Heart right ventricle (tissue), 16 donors: Measurements from ENCODE around the gene PCDHB14. TPM values are rescaled to one million over a fixed set of nuclear protein-coding genes. Genes with fewer than 3 reads are reported as not detected.
"Not testable (repeated sequence)": the region's sequence is repeated elsewhere in the genome, so short reads cannot be mapped to it uniquely, and the experiment has no call there.

Experiments
- ATAC-seq, 8 donors: fragments of 200-7000 bp; cut with Tn5 transposase; one replicate each; pipeline ENCODE4 v1.9.1; 2020; ENCODE audit warnings: mild to moderate bottlenecking in 8 of 8, moderate library complexity in 8 of 8, moderate number of reproducible peaks in 1 of 8
- DNase-seq, 2 donors: peaks; one replicate each; pipeline ENCODE4 v3.0.0-alpha.2; 2020
- H3K27ac ChIP-seq, 10 donors: fragments of 200-600 bp; sonication (generic) in 2 of 10; one replicate each; pipeline versions ENCODE4 v1.5.0 to v1.8.0; 2020 to 2022; ENCODE audit warnings: mild to moderate bottlenecking in 3 of 10
- H3K27me3 ChIP-seq, 7 donors: fragments of 200-600 bp; one replicate each; pipeline ENCODE4 v1.8.0; 2021 to 2022; ENCODE audit warnings: mild to moderate bottlenecking in 2 of 7
- H3K36me3 ChIP-seq, 9 donors: fragments of 200-600 bp; sonication (generic) in 1 of 9; one replicate each; pipeline versions ENCODE4 v1.5.0 to v1.8.0; 2020 to 2022; ENCODE audit warnings: mild to moderate bottlenecking in 2 of 9
- H3K4me1 ChIP-seq, 9 donors: fragments of 200-600 bp; sonication (generic) in 1 of 9; one replicate each; pipeline versions ENCODE4 v1.5.0 to v1.8.0; 2020 to 2022; ENCODE audit warnings: mild to moderate bottlenecking in 4 of 9
- H3K4me3 ChIP-seq, 10 donors: fragments of 200-600 bp; sonication (generic) in 2 of 10; one replicate each; pipeline versions ENCODE4 v1.5.0 to v1.8.0; 2020 to 2022; ENCODE audit warnings: mild to moderate bottlenecking in 7 of 10, moderate library complexity in 2 of 10
- H3K9me3 ChIP-seq, 11 donors: fragments of 200-600 bp in 10 of 11; sonication (generic) in 2 of 11; one replicate each; pipeline versions ENCODE4 v1.5.0 to v1.8.0; 2013 to 2022; ENCODE audit warnings: mild to moderate bottlenecking in 2 of 11, control low read depth in 1 of 11, moderate library complexity in 1 of 11
- whole genome bisulfite sequencing, 2 donors: extraction: QIAGEN DNeasy Blood & Tissue Kit; methylation state at CpG; one replicate each; pipeline ENCODE4 v1.1.7; 2013; ENCODE audit warnings: inconsistent platforms in 1 of 2; 5-methylcytosine and 5-hydroxymethylcytosine counted together
- intact Hi-C, 10 donors: fragments of 100-400 bp; cut with DNase I; formaldehyde crosslinking; loops; one replicate each; pipeline versions ENCODE4 v1.11.1 to v1.14.2; 2022
- polyA plus RNA-seq, 2 donors: library from polyadenylated mRNA; stranded (reverse); fragments of 200-250 nt; gene quantifications; one replicate each; pipeline ENCODE4 v1.2.3, GENCODE V29; 2013
- total RNA-seq, 10 donors: library from RNA; stranded (reverse); fragmentation: NEBNext Ultra II Directional in 3 of 10; extraction: Animal tissue kit (Norgen Biotek cat#: 25700) in 3 of 10; gene quantifications; one replicate each; pipeline versions ENCODE4 v1.2.1 to v1.2.4, GENCODE V29; 2021 to 2023
- TF ChIP-seq, protein P1 (sequence below), 9 donors: fragments of 200-600 bp; sonication (generic) in 2 of 9; IDR thresholded peaks; one replicate each; pipeline versions ENCODE4 v1.5.0 to v1.8.0; 2021 to 2022; ENCODE audit warnings: antibody characterized with exemption in 9 of 9, mild to moderate bottlenecking in 5 of 9, moderate library complexity in 1 of 9
- donor health status: Arrhythmogenic right ventricular cardiomyopathy.
- donor health status: ischemic (EF 13 %, LVEDD 7.1; RV severe dilation, severe dysfunction).
- donor health status: healthy with polysubstance abuse.
- donor health status: DM: no; HTN: yes; CAD: no.
- donor health status: DM: no; HTN: no; CAD: no.
- donor health status: ischemic (EF 25% LVEDD 6.9; RV normal size, moderate dysfunction).
- donor health status: ischemic (EF 25% LVEDD 5.7; RV mildly dilated, moderate dysfunction).
- donor health status: healthy.
- donor health status: DM: yes; HTN: yes; CAD: no.
- donor health status: Ischemic cardiomyopathy.
- donor health status: ischemic (EF 35%, LVEDD 5.7; RV mildly dilated, moderate dysfunction).
- donor health status: nonischemic (EF 11% LVEDD 7.7; RV severe dilation, severe dysfunction).
- donor health status: DM: yes; HTN: yes; CAD: no.
- donor health status: PGD.
- donor health status: ischemic (EF 29% LVEDD 5.4; RV normal size, mild dysfunction).
- donor health status: nonischemic (EF 23%, LVEDD 6.1; RV moderate dilation, normal function).

Gene PCDHB14
- total and polyA plus RNA-seq, 12 donors, result 1.2 to 9.0 (median 3.8) TPM

DNA sequence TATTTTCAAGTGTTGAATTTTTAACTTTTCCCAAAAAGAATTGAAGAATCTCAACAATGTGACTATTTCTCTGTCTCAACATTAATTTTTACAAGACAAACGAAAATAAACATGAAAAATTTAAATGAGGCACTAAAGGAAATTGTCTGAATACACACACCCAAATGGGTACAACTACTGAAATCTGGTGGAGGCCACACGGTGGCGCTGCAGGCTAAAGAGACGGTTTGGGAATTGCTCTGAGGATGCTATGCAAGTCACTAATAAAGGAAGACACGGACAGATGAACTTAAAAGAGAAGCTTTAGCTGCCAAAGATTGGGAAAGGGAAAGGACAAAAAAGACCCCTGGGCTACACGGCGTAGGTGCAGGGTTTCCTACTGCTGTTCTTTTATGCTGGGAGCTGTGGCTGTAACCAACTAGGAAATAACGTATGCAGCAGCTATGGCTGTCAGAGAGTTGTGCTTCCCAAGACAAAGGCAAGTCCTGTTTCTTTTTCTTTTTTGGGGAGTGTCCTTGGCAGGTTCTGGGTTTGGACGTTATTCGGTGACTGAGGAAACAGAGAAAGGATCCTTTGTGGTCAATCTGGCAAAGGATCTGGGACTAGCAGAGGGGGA lies 30.9 kb upstream of the PCDHB14 start, which contains the start of gene PCDHB10:
PCDHB10 (plus strand) TSS at position 244 of the 616 bp plus-strand sequence; CDS start at position 444, 200 bp downstream.
- no peak for ATAC-seq
- no peaks in the 10 kb centered on the region for H3K4me1 ChIP-seq
- intact Hi-C loops, result no loop called here
- H3K36me3 ChIP-seq, result no peaks in the 10 kb centered on the region
- H3K27me3 ChIP-seq, result peaks cover 0 to 21% (median 9%) of the 10 kb centered on the region in 7 donors
- H3K4me3 ChIP-seq, result peak within 1 kb of the TSS in 1 of 10 donors; percentile 16
- TF ChIP-seq, protein P1, sequence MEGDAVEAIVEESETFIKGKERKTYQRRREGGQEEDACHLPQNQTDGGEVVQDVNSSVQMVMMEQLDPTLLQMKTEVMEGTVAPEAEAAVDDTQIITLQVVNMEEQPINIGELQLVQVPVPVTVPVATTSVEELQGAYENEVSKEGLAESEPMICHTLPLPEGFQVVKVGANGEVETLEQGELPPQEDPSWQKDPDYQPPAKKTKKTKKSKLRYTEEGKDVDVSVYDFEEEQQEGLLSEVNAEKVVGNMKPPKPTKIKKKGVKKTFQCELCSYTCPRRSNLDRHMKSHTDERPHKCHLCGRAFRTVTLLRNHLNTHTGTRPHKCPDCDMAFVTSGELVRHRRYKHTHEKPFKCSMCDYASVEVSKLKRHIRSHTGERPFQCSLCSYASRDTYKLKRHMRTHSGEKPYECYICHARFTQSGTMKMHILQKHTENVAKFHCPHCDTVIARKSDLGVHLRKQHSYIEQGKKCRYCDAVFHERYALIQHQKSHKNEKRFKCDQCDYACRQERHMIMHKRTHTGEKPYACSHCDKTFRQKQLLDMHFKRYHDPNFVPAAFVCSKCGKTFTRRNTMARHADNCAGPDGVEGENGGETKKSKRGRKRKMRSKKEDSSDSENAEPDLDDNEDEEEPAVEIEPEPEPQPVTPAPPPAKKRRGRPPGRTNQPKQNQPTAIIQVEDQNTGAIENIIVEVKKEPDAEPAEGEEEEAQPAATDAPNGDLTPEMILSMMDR (IDR thresholded peaks at IDR 0.05), result peak in 7 of 9 donors; percentile 29 to 48 (median 43)
- no peak for DNase-seq
- H3K9me3 ChIP-seq, result peaks cover 0 to 89% (median 57%) of the 10 kb centered on the region in 11 donors
- WGBS, 2 donors, result 6 to 9% methylated on average over 10 of the region's 10 CpGs
- no peak within 1 kb of the TSS for H3K27ac ChIP-seq

DNA sequence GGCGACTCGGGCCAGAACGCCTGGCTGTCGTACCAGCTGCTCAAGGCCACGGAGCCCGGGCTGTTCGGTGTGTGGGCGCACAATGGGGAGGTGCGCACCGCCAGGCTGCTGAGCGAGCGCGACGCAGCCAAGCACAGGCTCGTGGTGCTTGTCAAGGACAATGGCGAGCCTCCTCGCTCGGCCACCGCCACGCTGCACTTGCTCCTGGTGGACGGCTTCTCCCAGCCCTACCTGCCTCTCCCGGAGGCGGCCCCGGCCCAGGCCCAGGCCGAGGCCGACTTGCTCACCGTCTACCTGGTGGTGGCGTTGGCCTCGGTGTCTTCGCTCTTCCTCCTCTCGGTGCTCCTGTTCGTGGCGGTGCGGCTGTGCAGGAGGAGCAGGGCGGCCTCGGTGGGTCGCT lies 28.8 kb upstream of the PCDHB14 start:
- H3K4me1 ChIP-seq, DNase-seq, intact Hi-C loops, ATAC-seq, H3K4me3 ChIP-seq, H3K36me3 ChIP-seq, H3K27ac ChIP-seq: not testable (repeated sequence)
- peaks cover 0 to 93% (median 62%) of the 10 kb centered on the region in 11 donors for H3K9me3 ChIP-seq
- 23 to 31% methylated on average over 5 to 24 of the region's 37 CpGs for WGBS, 2 donors
- H3K27me3 ChIP-seq, result peaks cover 0 to 17% (median 6%) of the 10 kb centered on the region in 7 donors

DNA sequence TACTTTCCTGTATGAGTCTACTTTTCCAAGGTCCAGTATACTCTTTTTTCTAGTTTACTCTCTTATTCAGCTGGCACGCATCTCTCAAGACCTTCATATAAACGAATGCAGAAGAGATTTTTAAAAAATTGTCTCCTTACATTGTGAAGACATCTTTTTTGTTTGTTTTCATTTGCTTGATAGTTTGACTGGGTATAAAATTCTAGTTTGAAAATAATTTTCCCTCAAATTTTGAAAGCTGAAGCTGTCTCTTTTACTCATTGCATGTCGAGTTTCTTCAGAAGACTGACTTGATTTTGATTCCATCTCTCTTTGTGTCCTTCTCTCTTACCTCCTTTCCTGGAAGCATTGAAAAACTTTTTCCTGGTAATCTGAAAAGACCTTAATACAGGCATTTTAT lies 26.8 kb upstream of the PCDHB14 start:
- DNase-seq (no peak), ATAC-seq (no peak)
- Histone ChIP-seq H3K36me3 (peaks cover 0 to 4% (median 0%) of the 10 kb centered on the region in 9 donors), H3K27me3 (peaks cover 0 to 12% (median 6%) of the 10 kb centered on the region in 7 donors), H3K9me3 (peaks cover 0 to 91% (median 57%) of the 10 kb centered on the region in 11 donors), H3K27ac (no peak overlapping the region), H3K4me3 (no peak overlapping the region), H3K4me1 (no peaks in the 10 kb centered on the region)
- 26 to 29% methylated on average over 3 of the region's 3 CpGs for WGBS, 2 donors
- intact Hi-C loops, result no loop called here
- TF ChIP-seq, protein P1 (IDR thresholded peaks at IDR 0.05), result no peak

DNA sequence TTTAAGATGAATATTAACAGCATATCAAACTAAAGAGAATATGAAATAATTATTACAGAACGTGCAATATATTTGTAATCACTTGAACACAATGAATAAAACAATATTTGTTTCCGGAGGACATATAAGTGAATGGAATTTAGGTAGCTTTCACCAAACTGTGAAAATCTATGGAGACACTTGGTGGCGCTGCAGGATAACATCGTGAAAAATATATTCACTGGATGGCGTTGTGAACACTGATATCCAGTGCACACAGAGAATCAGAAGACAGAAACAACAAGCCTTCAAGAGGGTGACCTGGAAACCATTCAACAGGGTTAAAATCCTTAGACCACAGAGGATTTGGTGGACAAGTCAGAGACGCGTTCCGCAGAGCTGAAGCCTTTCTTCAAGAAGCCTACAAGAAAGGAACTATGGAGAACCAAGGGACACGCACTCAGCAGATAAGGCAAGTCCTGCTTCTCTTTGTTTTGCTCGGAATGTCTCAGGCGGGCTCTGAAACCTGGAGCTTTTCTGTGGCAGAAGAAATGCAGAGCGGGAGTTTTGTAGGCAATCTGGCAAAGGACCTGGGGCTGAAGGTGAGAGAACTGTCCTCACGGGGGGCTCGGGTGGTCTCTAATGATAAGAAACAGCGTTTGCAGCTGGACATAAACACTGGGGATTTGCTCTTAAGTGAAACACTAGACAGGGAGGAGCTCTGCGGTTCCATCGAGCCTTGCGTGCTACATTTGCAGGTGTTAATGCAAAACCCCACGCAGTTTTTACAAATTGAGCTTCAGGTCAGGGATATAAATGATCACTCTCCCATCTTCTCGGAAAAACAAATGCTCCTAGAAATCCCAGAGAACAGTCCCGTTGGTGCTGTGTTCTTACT lies 23.5 kb upstream of the PCDHB14 start, which contains the start of gene PCDHB11:
PCDHB11 (plus strand) TSS at position 269 of the 877 bp plus-strand sequence; CDS start at position 417, 148 bp downstream.
- no peak within 1 kb of the TSS for H3K27ac ChIP-seq
- DNase-seq (no peak), ATAC-seq (no peak)
- 32 to 33% methylated on average over 21 of the region's 21 CpGs for WGBS, 2 donors
- H3K36me3 ChIP-seq, result peaks cover 0 to 18% (median 0%) of the 10 kb centered on the region in 9 donors
- peaks cover 0 to 20% (median 9%) of the 10 kb centered on the region in 7 donors for H3K27me3 ChIP-seq
- H3K4me1 ChIP-seq, result no peaks in the 10 kb centered on the region
- H3K9me3 ChIP-seq, result peaks cover 0 to 98% (median 56%) of the 10 kb centered on the region in 11 donors
- intact Hi-C loops, result loop anchor here in 1 of 10 donors (10.0 kb wide), 1 partner anchor 125 kb away; the partner anchor contains the start of gene TAF7
- TF ChIP-seq, protein P1 (IDR thresholded peaks at IDR 0.05), result peak in 4 of 9 donors; percentile 4 to 19 (median 18)
- H3K4me3 ChIP-seq, result peak within 1 kb of the TSS in 6 of 10 donors; percentile 1 to 20 (median 15)

DNA sequence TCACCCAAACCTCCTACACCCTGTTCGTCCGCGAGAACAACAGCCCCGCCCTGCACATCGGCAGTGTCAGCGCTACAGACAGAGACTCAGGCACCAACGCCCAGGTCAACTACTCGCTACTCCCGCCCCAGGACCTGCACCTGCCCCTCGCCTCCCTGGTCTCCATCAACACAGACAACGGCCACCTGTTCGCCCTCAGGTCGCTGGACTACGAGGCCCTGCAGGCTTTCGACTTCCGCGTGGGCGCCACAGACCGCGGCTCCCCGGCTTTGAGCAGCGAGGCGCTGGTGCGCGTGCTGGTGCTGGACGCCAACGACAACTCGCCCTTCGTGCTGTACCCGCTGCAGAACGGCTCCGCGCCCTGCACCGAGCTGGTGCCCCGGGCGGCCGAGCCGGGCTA lies 22.0 kb upstream of the PCDHB14 start:
- peaks cover 0 to 30% (median 0%) of the 10 kb centered on the region in 9 donors for H3K36me3 ChIP-seq
- not testable (repeated sequence) for DNase-seq, ATAC-seq, H3K4me3 ChIP-seq, H3K27ac ChIP-seq, H3K4me1 ChIP-seq
- WGBS, 2 donors, result 24 to 26% methylated on average over 23 to 27 of the region's 38 CpGs
- intact Hi-C loops, result loop anchor here in 1 of 10 donors (10.0 kb wide), 1 partner anchor 124 kb away; the partner anchor contains the start of gene TAF7
- peaks cover 0 to 29% (median 9%) of the 10 kb centered on the region in 7 donors for H3K27me3 ChIP-seq
- H3K9me3 ChIP-seq, result peaks cover 0 to 98% (median 53%) of the 10 kb centered on the region in 11 donors

DNA sequence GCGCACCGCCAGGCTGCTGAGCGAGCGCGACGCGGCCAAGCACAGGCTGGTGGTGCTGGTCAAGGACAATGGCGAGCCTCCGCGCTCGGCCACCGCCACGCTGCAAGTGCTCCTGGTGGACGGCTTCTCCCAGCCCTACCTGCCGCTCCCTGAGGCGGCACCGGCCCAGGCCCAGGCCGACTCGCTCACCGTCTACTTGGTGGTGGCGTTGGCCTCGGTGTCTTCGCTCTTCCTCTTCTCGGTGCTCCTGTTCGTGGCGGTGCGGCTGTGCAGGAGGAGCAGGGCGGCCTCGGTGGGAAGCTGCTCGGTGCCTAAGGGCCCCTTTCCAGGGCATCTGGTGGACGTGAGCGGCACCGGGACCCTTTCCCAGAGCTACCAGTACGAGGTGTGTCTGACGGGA lies 21.5 kb upstream of the PCDHB14 start:
- H3K4me1 ChIP-seq, H3K27ac ChIP-seq, DNase-seq, ATAC-seq, H3K4me3 ChIP-seq: not testable (repeated sequence)
- 25 to 28% methylated on average over 28 to 29 of the region's 35 CpGs for WGBS, 2 donors
- intact Hi-C loops, result loop anchor here in 1 of 10 donors (10.0 kb wide), 1 partner anchor 123 kb away; the partner anchor contains the start of gene TAF7
- peaks cover 0 to 34% (median 9%) of the 10 kb centered on the region in 7 donors for H3K27me3 ChIP-seq
- peaks cover 0 to 98% (median 48%) of the 10 kb centered on the region in 11 donors for H3K9me3 ChIP-seq
- H3K36me3 ChIP-seq, result peaks cover 0 to 35% (median 0%) of the 10 kb centered on the region in 9 donors
